GM23338 (cell line): Measurements from ENCODE around the gene PLAC8L1. TPM values are rescaled to one million over a fixed set of nuclear protein-coding genes. Genes with fewer than 3 reads are reported as not detected.

ENCODE experiments used
- ATAC-seq: fragments of 200-7000 bp; cut with Tn5 transposase; 3 replicates; pipeline ENCODE4 v1.9.1; 2020
- DNase-seq: peaks from one replicate; pipeline ENCODE4 v3.0.0-alpha.2; 2015; ENCODE audit warnings: low spot score
- H2AFZ ChIP-seq: fragments of 200-600 bp; sonication (generic); 2 replicates; pipeline ENCODE4 v1.8.0; 2016; ENCODE audit warnings: antibody characterized with exemption, mild to moderate bottlenecking, moderate library complexity
- H3F3A ChIP-seq: fragments of 200-600 bp; sonication (generic); replicated peaks from 2 replicates; pipeline ENCODE4 v1.8.0; 2017; ENCODE audit warnings: antibody characterized with exemption, mixed run types, low read depth
- H3K27ac ChIP-seq: fragments of 200-600 bp; sonication (generic); 2 replicates; pipeline ENCODE4 v1.6.1; 2016; ENCODE audit warnings: low read depth
- H3K27me3 ChIP-seq: fragments of 200-600 bp; sonication (generic); 2 replicates; pipeline ENCODE4 v1.8.0; 2016; ENCODE audit warnings: mild to moderate bottlenecking, mixed run types, moderate library complexity; ENCODE audit not compliant: insufficient read depth
- H3K36me3 ChIP-seq: fragments of 200-600 bp; sonication (generic); 2 replicates; pipeline ENCODE4 v1.8.0; 2016; ENCODE audit warnings: mild to moderate bottlenecking; ENCODE audit not compliant: insufficient read depth
- H3K4me1 ChIP-seq: fragments of 200-600 bp; sonication (generic); 2 replicates; pipeline ENCODE4 v1.8.0; 2016; ENCODE audit warnings: mild to moderate bottlenecking, moderate library complexity; ENCODE audit not compliant: insufficient read depth
- H3K4me2 ChIP-seq: fragments of 200-600 bp; sonication (generic); 2 replicates; pipeline ENCODE4 v1.7.1; 2017; ENCODE audit warnings: mixed run types
- H3K4me3 ChIP-seq: fragments of 200-600 bp; sonication (generic); 2 replicates; pipeline ENCODE4 v1.6.1; 2016; ENCODE audit warnings: mixed run types
- H3K79me2 ChIP-seq: fragments of 200-600 bp; sonication (generic); replicated peaks from 2 replicates; pipeline ENCODE4 v1.8.0; 2017; ENCODE audit warnings: mild to moderate bottlenecking; ENCODE audit not compliant: insufficient read depth
- H3K9me2 ChIP-seq: fragments of 200-600 bp; sonication (generic); 2 replicates; pipeline ENCODE4 v1.8.0; 2017; ENCODE audit not compliant: insufficient read depth
- H4K20me1 ChIP-seq: fragments of 200-600 bp; sonication (generic); replicated peaks from 2 replicates; pipeline ENCODE4 v1.8.0; 2017; ENCODE audit warnings: mild to moderate bottlenecking; ENCODE audit not compliant: insufficient read depth
- H3K27ac Mint-ChIP-seq: 2 replicates; pipeline ENCODE4 v1.8.0; 2020; ENCODE audit warnings: inconsistent platforms, mild to moderate bottlenecking, moderate library complexity, mixed read lengths
- H3K27me3 Mint-ChIP-seq: 3 replicates; pipeline ENCODE4 v1.8.0; 2022; ENCODE audit warnings: low read depth, mild to moderate bottlenecking, moderate library complexity, mixed read lengths, inconsistent platforms; ENCODE audit not compliant: insufficient read depth, poor library complexity
- H3K36me3 Mint-ChIP-seq: 3 replicates; pipeline ENCODE4 v1.8.0; 2021; ENCODE audit warnings: low read depth, mild to moderate bottlenecking, inconsistent platforms, moderate library complexity, mixed read lengths
- H3K4me1 Mint-ChIP-seq: 3 replicates; pipeline ENCODE4 v1.8.0; 2020; ENCODE audit warnings: mild to moderate bottlenecking, inconsistent platforms, mixed read lengths
- H3K4me3 Mint-ChIP-seq: 3 replicates; pipeline ENCODE4 v1.8.0; 2021; ENCODE audit warnings: moderate library complexity, mild to moderate bottlenecking, inconsistent platforms, mixed read lengths
- H3K9me3 Mint-ChIP-seq: 3 replicates; pipeline ENCODE4 v1.8.0; 2020; ENCODE audit warnings: moderate library complexity, mild to moderate bottlenecking, inconsistent platforms, mixed read lengths
- CREB1 ChIP-seq: fragments of 250-450 bp; sonication (Bioruptor Pico); IDR thresholded peaks from 2 replicates; pipeline ENCODE4 v1.5.0; 2020; ENCODE audit warnings: low read depth, mild to moderate bottlenecking, moderate library complexity
- CTCF ChIP-seq, 2 experiments: fragments of 200-600 bp in 1 of 2; sonication (generic) in 1 of 2; conservative IDR thresholded peaks; 2 replicates each; pipeline versions ENCODE4 v1.5.1 to v1.6.1; 2016 to 2017; ENCODE audit warnings: antibody characterized with exemption in 2 of 2, low read depth in 2 of 2, mild to moderate bottlenecking in 2 of 2, moderate library complexity in 1 of 2
- ETS1 ChIP-seq: IDR thresholded peaks from 2 replicates; pipeline ENCODE4 v1.6.1; 2016; ENCODE audit warnings: antibody characterized with exemption
- POLR2AphosphoS5 ChIP-seq: IDR thresholded peaks from 2 replicates; pipeline ENCODE4 v1.6.1; 2016; ENCODE audit warnings: antibody characterized with exemption, low read depth
- REST ChIP-seq: IDR thresholded peaks from one replicate; pipeline ENCODE4 v1.6.1; 2018; ENCODE audit warnings: antibody characterized with exemption; ENCODE audit not compliant: unreplicated experiment
- ZNF114 ChIP-seq: fragments of 250-450 bp; sonication (Bioruptor Pico); IDR thresholded peaks from 2 replicates; pipeline ENCODE4 v1.5.0; 2020; ENCODE audit warnings: mild to moderate bottlenecking, moderate library complexity
- ZNF331 ChIP-seq: fragments of 250-450 bp; sonication (Bioruptor Pico); IDR thresholded peaks from 2 replicates; pipeline ENCODE4 v1.5.0; 2020; ENCODE audit warnings: low read depth, mild to moderate bottlenecking, moderate library complexity
- polyA plus RNA-seq: library from polyadenylated mRNA; unstranded; fragments of >200 nt; fragmentation: Nextera tagmentation; extraction: Ambion mirVana; gene quantifications from 2 replicates; pipeline ENCODE4 v1.2.1, GENCODE V29; 2016
- total RNA-seq: library from RNA; depleted of rRNA; stranded (reverse); fragments of >200 nt; shearing (Covaris generic); gene quantifications from 2 replicates; pipeline ENCODE4 v1.2.3, GENCODE V29; 2014

PLAC8L1 gene
- total and polyA plus RNA-seq, 2 experiments from 2014 or later: 2.0 TPM; not detected in 1

GRCh38 chr5:146041180-146041789, 64.1 kb downstream of the PLAC8L1 start:
- peak; percentile 90 for ATAC-seq
- Mint-ChIP-seq H3K27me3 (peaks cover 2% of the 10 kb centered on the region), H3K4me3 (no peak overlapping the region), H3K36me3 (no peaks in the 10 kb centered on the region), H3K9me3 (no peaks in the 10 kb centered on the region), H3K27ac (no peak overlapping the region), H3K4me1 (peaks cover 7% of the 10 kb centered on the region)
- DNase-seq: peak; percentile 66
- no peaks in the 10 kb centered on the region for H4K20me1 ChIP-seq
- no peak overlapping the region for H3K4me2 ChIP-seq
- H3K27ac ChIP-seq: no peak overlapping the region
- TF ChIP-seq CTCF (conservative IDR thresholded peaks at IDR 0.05; ENCODE audit: low read depth in 2 of 2) (peak; percentile 47 to 63), REST (no peak)
- H3K36me3 ChIP-seq: no peaks in the 10 kb centered on the region
- H3K79me2 ChIP-seq: no peaks in the 10 kb centered on the region
- H3F3A ChIP-seq: no peaks in the 10 kb centered on the region
- no peaks in the 10 kb centered on the region for H3K27me3 ChIP-seq
- no peaks in the 10 kb centered on the region for H3K4me1 ChIP-seq
- 0 out of 2 replicates have a peak overlapping the region, but pooled peaks have one; percentile 25 for H2AFZ ChIP-seq
- no peaks in the 10 kb centered on the region for H3K9me2 ChIP-seq
- H3K4me3 ChIP-seq: no peak overlapping the region

GRCh38 chr5:146040527-146040926, 64.8 kb downstream of the PLAC8L1 start:
- Histone ChIP-seq H3K79me2 (no peaks in the 10 kb centered on the region), H3K4me3 (no peak overlapping the region)
- peaks cover 2% of the 10 kb centered on the region for H3K27me3 Mint-ChIP-seq
- TF ChIP-seq POLR2AphosphoS5: no peak
- TF ChIP-seq ZNF331 (CRISPR knock-in tag): no peak
- no peak for TF ChIP-seq CTCF (conservative IDR thresholded peaks at IDR 0.05; ENCODE audit: low read depth in 2 of 2)
- no peak for TF ChIP-seq CREB1 (CRISPR knock-in tag)
- no peak for TF ChIP-seq ZNF114 (CRISPR knock-in tag)
- TF ChIP-seq REST: no peak
- TF ChIP-seq ETS1: no peak

More at GRCh38 chr5:146040527-146040926, 64.8 kb downstream of the PLAC8L1 start:
- Mint-ChIP-seq H3K4me1 (peaks cover 7% of the 10 kb centered on the region), H3K4me3 (no peak overlapping the region), H3K36me3 (no peaks in the 10 kb centered on the region), H3K27ac (no peak overlapping the region), H3K9me3 (no peaks in the 10 kb centered on the region)
- Histone ChIP-seq H3K27me3 (no peaks in the 10 kb centered on the region), H4K20me1 (no peaks in the 10 kb centered on the region), H3K4me1 (no peaks in the 10 kb centered on the region), H3K27ac (no peak overlapping the region), H3K36me3 (no peaks in the 10 kb centered on the region), H2AFZ (no peak overlapping the region), H3K4me2 (no peak overlapping the region), H3K9me2 (no peaks in the 10 kb centered on the region), H3F3A (no peaks in the 10 kb centered on the region)
- ATAC-seq: no peak
- DNase-seq: no peak
